Measurements from ENCODE around the gene METTL25. TPM values are rescaled to one million over a fixed set of nuclear protein-coding genes. Genes with fewer than 3 reads are reported as not detected.

The METTL25 gene
- total RNA-seq, 1 donor from 2014 or later, result 8.9 TPM

DNA sequence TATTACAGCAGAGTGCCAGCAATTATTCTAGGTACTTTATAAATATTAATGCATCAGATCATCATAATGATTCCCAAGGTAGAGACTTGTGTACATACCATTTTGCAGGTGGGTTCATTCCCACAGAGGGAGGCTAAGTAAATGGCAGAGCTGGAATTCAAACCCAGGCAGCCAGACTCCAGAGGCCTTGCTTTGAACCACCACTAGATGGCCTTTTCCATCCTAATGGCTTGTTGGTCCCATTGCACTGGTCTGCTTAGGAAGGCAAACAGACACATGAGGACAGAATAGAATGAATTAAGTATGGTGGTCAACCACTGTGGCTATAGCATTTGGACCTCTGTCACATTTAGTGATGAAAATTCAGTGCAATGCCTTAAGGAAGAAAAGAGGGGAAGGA lies 158.7 kb downstream of the METTL25 start:
- H3K27ac Mint-ChIP-seq (ENCODE audit: unreplicated experiment), result no peak overlapping the region
- no peaks in the 10 kb centered on the region for H3K4me1 Mint-ChIP-seq (ENCODE audit: low read depth)
- TF ChIP-seq, protein P1, sequence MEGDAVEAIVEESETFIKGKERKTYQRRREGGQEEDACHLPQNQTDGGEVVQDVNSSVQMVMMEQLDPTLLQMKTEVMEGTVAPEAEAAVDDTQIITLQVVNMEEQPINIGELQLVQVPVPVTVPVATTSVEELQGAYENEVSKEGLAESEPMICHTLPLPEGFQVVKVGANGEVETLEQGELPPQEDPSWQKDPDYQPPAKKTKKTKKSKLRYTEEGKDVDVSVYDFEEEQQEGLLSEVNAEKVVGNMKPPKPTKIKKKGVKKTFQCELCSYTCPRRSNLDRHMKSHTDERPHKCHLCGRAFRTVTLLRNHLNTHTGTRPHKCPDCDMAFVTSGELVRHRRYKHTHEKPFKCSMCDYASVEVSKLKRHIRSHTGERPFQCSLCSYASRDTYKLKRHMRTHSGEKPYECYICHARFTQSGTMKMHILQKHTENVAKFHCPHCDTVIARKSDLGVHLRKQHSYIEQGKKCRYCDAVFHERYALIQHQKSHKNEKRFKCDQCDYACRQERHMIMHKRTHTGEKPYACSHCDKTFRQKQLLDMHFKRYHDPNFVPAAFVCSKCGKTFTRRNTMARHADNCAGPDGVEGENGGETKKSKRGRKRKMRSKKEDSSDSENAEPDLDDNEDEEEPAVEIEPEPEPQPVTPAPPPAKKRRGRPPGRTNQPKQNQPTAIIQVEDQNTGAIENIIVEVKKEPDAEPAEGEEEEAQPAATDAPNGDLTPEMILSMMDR (IDR thresholded peaks at IDR 0.05), result peak; percentile 46
- H3K9me3 Mint-ChIP-seq (ENCODE audit: low read depth), result no peaks in the 10 kb centered on the region
- no peaks in the 10 kb centered on the region for H3K27me3 Mint-ChIP-seq (ENCODE audit: low read depth)
- no peak overlapping the region for H3K4me3 Mint-ChIP-seq (ENCODE audit: unreplicated experiment)
- DNase-seq (ENCODE audit: low spot score), result no peak
- no peaks in the 10 kb centered on the region for H3K36me3 Mint-ChIP-seq (ENCODE audit: low read depth)

DNA sequence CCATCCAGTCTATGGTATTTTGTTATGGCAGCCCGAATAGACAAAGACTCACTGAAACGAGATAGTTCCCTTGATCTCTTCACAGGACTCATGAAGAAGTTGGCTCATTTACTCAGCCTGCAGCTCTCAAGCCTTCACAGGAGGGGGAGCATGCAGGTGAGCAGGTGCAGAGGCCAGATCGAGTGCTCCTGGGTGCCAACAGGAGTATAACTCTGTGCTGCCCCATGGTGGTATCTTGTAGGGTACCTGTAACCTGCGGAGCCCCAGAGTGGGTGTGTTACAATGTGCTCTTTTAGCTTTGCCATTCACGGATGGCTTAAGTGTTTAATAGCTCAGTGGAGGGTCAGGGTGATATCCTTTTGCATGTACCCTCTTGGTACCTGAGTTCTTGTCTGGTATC lies 159.5 kb downstream of the METTL25 start:
- no peaks in the 10 kb centered on the region for H3K27me3 Mint-ChIP-seq (ENCODE audit: low read depth)
- no peaks in the 10 kb centered on the region for H3K4me1 Mint-ChIP-seq (ENCODE audit: low read depth)
- no peaks in the 10 kb centered on the region for H3K36me3 Mint-ChIP-seq (ENCODE audit: low read depth)
- TF ChIP-seq, protein P1 (IDR thresholded peaks at IDR 0.05), result no peak
- DNase-seq (ENCODE audit: low spot score), result no peak
- H3K9me3 Mint-ChIP-seq (ENCODE audit: low read depth), result no peaks in the 10 kb centered on the region
- H3K27ac Mint-ChIP-seq (ENCODE audit: unreplicated experiment), result no peak overlapping the region
- H3K4me3 Mint-ChIP-seq (ENCODE audit: unreplicated experiment), result no peak overlapping the region

DNA sequence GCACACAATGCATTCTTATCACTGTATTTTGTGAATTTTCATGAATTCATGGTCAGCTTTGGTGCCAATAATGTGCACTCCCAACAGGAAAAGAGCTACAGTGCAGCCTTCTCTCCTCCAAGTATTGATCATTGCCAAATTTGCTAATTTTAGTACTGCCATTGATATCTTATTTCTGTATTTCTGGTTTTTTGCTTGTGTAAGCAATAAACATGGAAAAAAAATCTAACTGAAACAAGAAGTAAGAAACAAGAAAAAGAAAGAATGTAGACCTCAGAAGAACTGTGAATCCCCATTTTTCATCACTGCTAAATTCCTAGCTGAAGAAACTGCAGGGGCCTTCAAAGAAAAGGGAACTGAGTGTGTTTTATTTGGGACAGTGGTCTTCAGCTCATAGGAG lies 161.2 kb downstream of the METTL25 start:
- H3K36me3 Mint-ChIP-seq (ENCODE audit: low read depth), result no peaks in the 10 kb centered on the region
- H3K27me3 Mint-ChIP-seq (ENCODE audit: low read depth), result peaks cover 7% of the 10 kb centered on the region
- TF ChIP-seq, protein P1 (IDR thresholded peaks at IDR 0.05), result no peak
- H3K4me1 Mint-ChIP-seq (ENCODE audit: low read depth), result no peaks in the 10 kb centered on the region
- DNase-seq (ENCODE audit: low spot score), result no peak
- no peak overlapping the region for H3K4me3 Mint-ChIP-seq (ENCODE audit: unreplicated experiment)
- no peaks in the 10 kb centered on the region for H3K9me3 Mint-ChIP-seq (ENCODE audit: low read depth)
- no peak overlapping the region for H3K27ac Mint-ChIP-seq (ENCODE audit: unreplicated experiment)

DNA sequence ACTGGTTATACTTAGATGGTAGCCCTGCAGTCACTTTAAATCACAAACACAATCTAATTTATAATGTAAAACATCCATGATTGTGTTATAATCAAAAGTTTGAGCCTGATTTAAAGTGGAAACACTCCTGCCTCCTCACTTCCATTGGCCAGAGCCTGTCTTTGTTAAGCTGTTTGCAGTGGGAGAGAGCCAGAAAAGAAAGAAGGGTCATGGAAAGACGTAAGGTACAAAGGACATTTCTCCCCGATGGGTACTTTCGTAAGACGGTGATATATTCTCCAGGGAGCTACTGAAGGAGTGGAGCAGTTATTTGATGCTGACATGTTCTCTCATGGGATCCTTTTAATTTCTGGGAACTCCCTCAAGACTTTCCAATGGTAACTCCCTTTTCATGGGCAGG lies 164.0 kb downstream of the METTL25 start:
- no peaks in the 10 kb centered on the region for H3K9me3 Mint-ChIP-seq (ENCODE audit: low read depth)
- DNase-seq (ENCODE audit: low spot score), result no peak
- no peak overlapping the region for H3K4me3 Mint-ChIP-seq (ENCODE audit: unreplicated experiment)
- H3K36me3 Mint-ChIP-seq (ENCODE audit: low read depth), result no peaks in the 10 kb centered on the region
- H3K27ac Mint-ChIP-seq (ENCODE audit: unreplicated experiment), result no peak overlapping the region
- TF ChIP-seq, protein P1 (IDR thresholded peaks at IDR 0.05), result no peak
- peaks cover 10% of the 10 kb centered on the region for H3K27me3 Mint-ChIP-seq (ENCODE audit: low read depth)
- no peaks in the 10 kb centered on the region for H3K4me1 Mint-ChIP-seq (ENCODE audit: low read depth)

DNA sequence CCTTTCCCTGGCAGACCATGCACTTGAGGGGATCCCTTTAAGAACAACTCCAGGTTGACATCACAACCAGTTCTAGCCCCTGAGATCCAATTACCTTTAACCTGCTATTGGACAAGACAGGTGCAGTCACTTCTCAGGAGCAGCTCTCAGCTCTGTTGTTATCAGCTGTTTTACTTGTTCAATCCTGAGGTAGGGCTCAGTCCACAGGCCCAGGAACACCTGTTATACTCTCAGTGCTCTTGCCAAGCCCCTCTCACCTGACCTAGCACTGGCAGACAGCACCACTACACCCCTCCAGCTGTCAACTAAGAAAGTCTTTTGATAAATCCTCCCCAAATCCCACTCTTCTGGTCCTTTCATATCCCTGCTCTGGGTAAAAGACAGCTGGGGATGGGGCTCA lies 164.4 kb downstream of the METTL25 start:
- TF ChIP-seq, protein P1 (IDR thresholded peaks at IDR 0.05), result no peak
- Mint-ChIP-seq H3K4me3 (ENCODE audit: unreplicated experiment) (no peak overlapping the region), H3K27me3 (ENCODE audit: low read depth) (peaks cover 10% of the 10 kb centered on the region), H3K27ac (ENCODE audit: unreplicated experiment) (no peak overlapping the region), H3K4me1 (ENCODE audit: low read depth) (no peaks in the 10 kb centered on the region), H3K9me3 (ENCODE audit: low read depth) (no peaks in the 10 kb centered on the region), H3K36me3 (ENCODE audit: low read depth) (no peaks in the 10 kb centered on the region)
- no peak for DNase-seq (ENCODE audit: low spot score)

Measured in chondrocyte (in vitro differentiated cells).